CD4-positive, CD25-positive, alpha-beta regulatory T cell (primary cell): ENCODE results near the gene INAVA. TPM values are rescaled to one million over a fixed set of nuclear protein-coding genes. Genes with fewer than 3 reads are reported as not detected.

ENCODE experiments used
- ATAC-seq, 2 donors: fragments of 150-1000 bp; cut with Tn5 transposase; one replicate each; pipeline ENCODE4 v1.10.0; 2021; ENCODE audit warnings: low read depth in 2 of 2, moderate number of reproducible peaks in 2 of 2, moderate library complexity in 1 of 2
- DNase-seq, 3 donors: peaks; one replicate each; pipeline versions ENCODE4 v3.0.0 to v3.0.0-alpha.2; 2012 to 2022; ENCODE audit warnings: mixed read lengths in 1 of 3
- H3K27ac ChIP-seq: one replicate; pipeline ENCODE4 v1.7.0; 2013; ENCODE audit warnings: mild to moderate bottlenecking, low read length; ENCODE audit not compliant: insufficient read depth, poor library complexity, severe bottlenecking
- H3K27me3 ChIP-seq: one replicate; pipeline ENCODE4 v1.7.0; 2013; ENCODE audit warnings: low read length; ENCODE audit not compliant: control insufficient read depth, insufficient read depth
- H3K36me3 ChIP-seq: one replicate; pipeline ENCODE4 v1.7.0; 2013; ENCODE audit warnings: mild to moderate bottlenecking, low read length, moderate library complexity; ENCODE audit not compliant: control insufficient read depth, insufficient read depth
- H3K4me1 ChIP-seq: 2 replicates; pipeline ENCODE4 v1.7.0; 2013; ENCODE audit warnings: mild to moderate bottlenecking, low read length; ENCODE audit not compliant: insufficient read depth, control insufficient read depth, poor library complexity, severe bottlenecking
- H3K4me3 ChIP-seq: one replicate; pipeline ENCODE4 v1.7.0; 2013; ENCODE audit warnings: low read depth, mild to moderate bottlenecking, low read length, moderate library complexity
- H3K9me3 ChIP-seq, 2 experiments: 1 replicate in 1 of 2; 2 replicates in 1 of 2; pipeline ENCODE4 v1.7.0; 2013; ENCODE audit warnings: low read length in 2 of 2, mild to moderate bottlenecking in 1 of 2, moderate library complexity in 1 of 2; ENCODE audit not compliant: control insufficient read depth in 2 of 2
- H3K27ac Mint-ChIP-seq, 3 donors: one replicate each; pipeline ENCODE4 v1.8.0; 2020 to 2022; ENCODE audit warnings: mild to moderate bottlenecking in 3 of 3, mixed read lengths in 3 of 3, moderate library complexity in 2 of 3
- H3K27me3 Mint-ChIP-seq: one replicate; pipeline ENCODE4 v1.8.0; 2022; ENCODE audit warnings: mild to moderate bottlenecking, mixed read lengths
- H3K36me3 Mint-ChIP-seq: one replicate; pipeline ENCODE4 v1.8.0; 2020; ENCODE audit warnings: mixed read lengths
- H3K4me1 Mint-ChIP-seq, 4 donors: one replicate each; pipeline ENCODE4 v1.8.0; 2020 to 2022; ENCODE audit warnings: mixed read lengths in 4 of 4, mild to moderate bottlenecking in 1 of 4
- H3K4me3 Mint-ChIP-seq, 4 donors: one replicate each; pipeline ENCODE4 v1.8.0; 2020 to 2022; ENCODE audit warnings: mild to moderate bottlenecking in 4 of 4, mixed read lengths in 4 of 4, moderate library complexity in 3 of 4
- H3K9me3 Mint-ChIP-seq, 7 donors: one replicate each; pipeline ENCODE4 v1.8.0; 2020 to 2022; ENCODE audit warnings: mixed read lengths in 7 of 7, mild to moderate bottlenecking in 3 of 7, moderate library complexity in 2 of 7
- polyA plus RNA-seq, 4 donors: library from polyadenylated mRNA; unstranded; fragments of 300-500 nt; fragmentation: Illumina TruSeq; gene quantifications; one replicate each; pipeline ENCODE4 v1.2.3, GENCODE V29; 2021
- total RNA-seq: library from RNA; stranded (reverse); gene quantifications from one replicate; pipeline ENCODE4 v1.2.3, GENCODE V29; 2022

The INAVA gene
- total and polyA plus RNA-seq, 5 donors from 2014 or later, result 0.30 to 0.57 TPM; not detected in 3

GRCh38 chr1:200872446-200873115, 22.1 kb upstream of the INAVA start, which contains the start of gene GPR25:
TSS of gene GPR25 (plus strand) at chr1:200872981. CDS start at chr1:200873038, 57 bp downstream.
- no peaks in the 10 kb centered on the region for H3K9me3 ChIP-seq
- Mint-ChIP-seq H3K27ac (peak within 1 kb of the TSS; percentile 11 to 74 (median 34)), H3K4me3 (peak within 1 kb of the TSS; percentile 50 to 84 (median 71)), H3K36me3 (peaks cover 5% of the 10 kb centered on the region), H3K9me3 (no peaks in the 10 kb centered on the region), H3K4me1 (peaks cover 7 to 70% (median 30%) of the 10 kb centered on the region in 4 donors), H3K27me3 (peaks cover 27% of the 10 kb centered on the region)
- H3K27ac ChIP-seq, result no peak within 1 kb of the TSS
- peaks cover 36% of the 10 kb centered on the region for H3K4me1 ChIP-seq
- H3K36me3 ChIP-seq, result no peaks in the 10 kb centered on the region
- H3K27me3 ChIP-seq, result peaks cover 10% of the 10 kb centered on the region
- no peak for DNase-seq
- H3K4me3 ChIP-seq, result no peak within 1 kb of the TSS
- ATAC-seq, result no peak

- peaks cover 10 to 74% (median 32%) of the 10 kb centered on the region in 4 donors for H3K4me1 Mint-ChIP-seq
- ATAC-seq (no peak), DNase-seq (no peak)
- no peak overlapping the region for H3K27ac Mint-ChIP-seq
- H3K4me1 ChIP-seq, result peaks cover 40% of the 10 kb centered on the region
- no peaks in the 10 kb centered on the region for H3K36me3 ChIP-seq
- H3K4me3 ChIP-seq, result no peak overlapping the region
- no peak overlapping the region for H3K27ac ChIP-seq
- H3K9me3 Mint-ChIP-seq, result no peaks in the 10 kb centered on the region
- peaks cover 5% of the 10 kb centered on the region for H3K36me3 Mint-ChIP-seq
- no peak overlapping the region for H3K4me3 Mint-ChIP-seq
- peaks cover 31% of the 10 kb centered on the region for H3K27me3 Mint-ChIP-seq
- H3K9me3 ChIP-seq, result no peaks in the 10 kb centered on the region
- peaks cover 10% of the 10 kb centered on the region for H3K27me3 ChIP-seq
Observed at GRCh38 chr1:200873116-200873670, 21.5 kb upstream of the INAVA start.

GRCh38 chr1:200873671-200874397, 20.9 kb upstream of the INAVA start:
- no peak for ATAC-seq
- Mint-ChIP-seq H3K9me3 (no peaks in the 10 kb centered on the region), H3K36me3 (peaks cover 5% of the 10 kb centered on the region), H3K4me3 (peak overlapping the region; percentile 31 to 91 (median 72)), H3K27me3 (peaks cover 35% of the 10 kb centered on the region), H3K4me1 (peaks cover 13 to 81% (median 37%) of the 10 kb centered on the region in 4 donors), H3K27ac (peak overlapping the region in 1 of 3 donors; percentile 90)
- no peak for DNase-seq
- no peak overlapping the region for H3K4me3 ChIP-seq
- peaks cover 46% of the 10 kb centered on the region for H3K4me1 ChIP-seq
- H3K9me3 ChIP-seq, result no peaks in the 10 kb centered on the region
- no peak overlapping the region for H3K27ac ChIP-seq
- H3K27me3 ChIP-seq, result peaks cover 10% of the 10 kb centered on the region
- no peaks in the 10 kb centered on the region for H3K36me3 ChIP-seq

- H3K4me1 Mint-ChIP-seq, result peaks cover 13 to 77% (median 35%) of the 10 kb centered on the region in 4 donors
- H3K4me3 Mint-ChIP-seq, result peak overlapping the region; percentile 31 to 91 (median 72)
- H3K27ac Mint-ChIP-seq, result peak overlapping the region in 2 of 3 donors; percentile 29 to 90
- peaks cover 5% of the 10 kb centered on the region for H3K36me3 Mint-ChIP-seq
- peaks cover 10% of the 10 kb centered on the region for H3K27me3 ChIP-seq
- H3K9me3 Mint-ChIP-seq, result no peaks in the 10 kb centered on the region
- H3K27ac ChIP-seq, result no peak overlapping the region
- peak overlapping the region; percentile 7 for H3K4me3 ChIP-seq
- peaks cover 35% of the 10 kb centered on the region for H3K27me3 Mint-ChIP-seq
- peaks cover 42% of the 10 kb centered on the region for H3K4me1 ChIP-seq
- no peak for DNase-seq
- no peak for ATAC-seq
- no peaks in the 10 kb centered on the region for H3K36me3 ChIP-seq
- H3K9me3 ChIP-seq, result no peaks in the 10 kb centered on the region
Observed at GRCh38 chr1:200874694-200875093, 20.0 kb upstream of the INAVA start.

GRCh38 chr1:200875416-200875815, 19.3 kb upstream of the INAVA start:
- Histone ChIP-seq H3K27ac (no peak overlapping the region), H3K27me3 (peaks cover 10% of the 10 kb centered on the region), H3K36me3 (no peaks in the 10 kb centered on the region), H3K9me3 (no peaks in the 10 kb centered on the region), H3K4me3 (no peak overlapping the region), H3K4me1 (peaks cover 35% of the 10 kb centered on the region)
- DNase-seq, result no peak
- peak overlapping the region in 2 of 3 donors; percentile 29 to 34 for H3K27ac Mint-ChIP-seq
- ATAC-seq, result no peak
- H3K9me3 Mint-ChIP-seq, result no peaks in the 10 kb centered on the region
- peaks cover 39% of the 10 kb centered on the region for H3K27me3 Mint-ChIP-seq
- peak overlapping the region in 3 of 4 donors; percentile 31 to 36 (median 31) for H3K4me3 Mint-ChIP-seq
- peaks cover 5% of the 10 kb centered on the region for H3K36me3 Mint-ChIP-seq
- peaks cover 13 to 75% (median 30%) of the 10 kb centered on the region in 4 donors for H3K4me1 Mint-ChIP-seq

GRCh38 chr1:200877010-200877409, 17.7 kb upstream of the INAVA start:
- peak overlapping the region in 3 of 4 donors; percentile 23 to 59 (median 31) for H3K4me3 Mint-ChIP-seq
- H3K4me1 Mint-ChIP-seq, result peaks cover 18 to 68% (median 21%) of the 10 kb centered on the region in 4 donors
- peaks cover 30% of the 10 kb centered on the region for H3K27me3 Mint-ChIP-seq
- H3K36me3 Mint-ChIP-seq, result peaks cover 5% of the 10 kb centered on the region
- H3K27me3 ChIP-seq, result peaks cover 7% of the 10 kb centered on the region
- H3K4me1 ChIP-seq, result peaks cover 28% of the 10 kb centered on the region
- peak overlapping the region; percentile 54 for H3K27ac ChIP-seq
- no peaks in the 10 kb centered on the region for H3K9me3 Mint-ChIP-seq
- no peak for DNase-seq
- no peak for ATAC-seq
- H3K9me3 ChIP-seq, result no peaks in the 10 kb centered on the region
- no peaks in the 10 kb centered on the region for H3K36me3 ChIP-seq
- H3K4me3 ChIP-seq, result peak overlapping the region; percentile 47
- H3K27ac Mint-ChIP-seq, result peak overlapping the region in 2 of 3 donors; percentile 3 to 83

- H3K36me3 Mint-ChIP-seq, result peaks cover 5% of the 10 kb centered on the region
- Histone ChIP-seq H3K36me3 (no peaks in the 10 kb centered on the region), H3K27ac (peak overlapping the region; percentile 54), H3K27me3 (peaks cover 7% of the 10 kb centered on the region), H3K4me1 (peaks cover 26% of the 10 kb centered on the region), H3K9me3 (no peaks in the 10 kb centered on the region), H3K4me3 (peak overlapping the region; percentile 44)
- H3K27me3 Mint-ChIP-seq, result peaks cover 32% of the 10 kb centered on the region
- DNase-seq, result peak; percentile 33 to 76 (median 37)
- H3K4me3 Mint-ChIP-seq, result peak overlapping the region; percentile 18 to 65 (median 52)
- no peaks in the 10 kb centered on the region for H3K9me3 Mint-ChIP-seq
- H3K4me1 Mint-ChIP-seq, result peaks cover 18 to 66% (median 24%) of the 10 kb centered on the region in 4 donors
- peak overlapping the region; percentile 78 to 86 (median 85) for H3K27ac Mint-ChIP-seq
- ATAC-seq, result peak; percentile 77 to 79
Observed at GRCh38 chr1:200877839-200878551, 16.7 kb upstream of the INAVA start.
